ENCODE measurements around the gene LGR4.

The LGR4 gene

DNA sequence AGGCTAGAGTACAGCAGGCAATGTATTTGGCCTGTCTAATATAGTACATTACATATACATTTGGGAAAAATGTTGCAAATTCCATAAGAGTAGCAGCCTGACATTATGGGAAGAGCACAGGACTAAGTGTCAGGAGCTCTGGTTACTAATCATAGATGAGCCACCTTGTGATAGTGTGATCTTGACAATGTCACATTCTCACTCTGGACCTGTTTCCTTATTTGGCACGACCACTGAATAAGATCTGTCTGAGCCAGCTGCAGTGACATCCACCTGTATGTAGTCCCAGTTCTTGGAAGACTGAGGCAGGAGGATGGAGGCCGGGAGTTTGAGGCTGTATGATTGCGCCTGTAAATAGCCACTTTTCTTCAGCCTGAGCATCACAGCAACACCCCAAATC lies 39.6 kb upstream of the LGR4 start:
- TF ChIP-seq, protein P1, sequence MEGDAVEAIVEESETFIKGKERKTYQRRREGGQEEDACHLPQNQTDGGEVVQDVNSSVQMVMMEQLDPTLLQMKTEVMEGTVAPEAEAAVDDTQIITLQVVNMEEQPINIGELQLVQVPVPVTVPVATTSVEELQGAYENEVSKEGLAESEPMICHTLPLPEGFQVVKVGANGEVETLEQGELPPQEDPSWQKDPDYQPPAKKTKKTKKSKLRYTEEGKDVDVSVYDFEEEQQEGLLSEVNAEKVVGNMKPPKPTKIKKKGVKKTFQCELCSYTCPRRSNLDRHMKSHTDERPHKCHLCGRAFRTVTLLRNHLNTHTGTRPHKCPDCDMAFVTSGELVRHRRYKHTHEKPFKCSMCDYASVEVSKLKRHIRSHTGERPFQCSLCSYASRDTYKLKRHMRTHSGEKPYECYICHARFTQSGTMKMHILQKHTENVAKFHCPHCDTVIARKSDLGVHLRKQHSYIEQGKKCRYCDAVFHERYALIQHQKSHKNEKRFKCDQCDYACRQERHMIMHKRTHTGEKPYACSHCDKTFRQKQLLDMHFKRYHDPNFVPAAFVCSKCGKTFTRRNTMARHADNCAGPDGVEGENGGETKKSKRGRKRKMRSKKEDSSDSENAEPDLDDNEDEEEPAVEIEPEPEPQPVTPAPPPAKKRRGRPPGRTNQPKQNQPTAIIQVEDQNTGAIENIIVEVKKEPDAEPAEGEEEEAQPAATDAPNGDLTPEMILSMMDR (IDR thresholded peaks at IDR 0.05; ENCODE audit: low read depth, low read length), result no peak
- no peak for DNase-seq (ENCODE audit: extremely low read depth, low read depth)

DNA sequence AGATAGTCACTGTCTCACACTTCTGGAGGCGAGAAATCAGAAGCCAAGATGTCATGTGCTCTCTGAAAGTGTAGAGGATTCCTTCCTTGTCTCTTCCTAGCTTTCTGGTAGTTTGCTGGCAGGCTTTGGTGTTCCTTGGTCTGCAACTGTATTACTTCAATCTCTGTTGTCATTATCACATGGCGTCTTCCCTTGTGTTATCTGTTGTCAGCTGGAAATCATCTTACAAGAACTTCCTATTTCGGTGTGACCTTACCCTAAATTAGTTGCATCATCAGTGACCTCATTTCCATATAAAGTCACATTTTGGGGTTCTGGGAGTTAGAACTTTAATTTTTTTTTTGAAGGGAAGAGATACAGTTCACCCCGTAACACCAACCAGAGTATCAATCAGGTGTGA lies 37.3 kb upstream of the LGR4 start:
- DNase-seq (ENCODE audit: extremely low read depth, low read depth), result no peak
- TF ChIP-seq, protein P1 (IDR thresholded peaks at IDR 0.05; ENCODE audit: low read depth, low read length), result no peak

DNA sequence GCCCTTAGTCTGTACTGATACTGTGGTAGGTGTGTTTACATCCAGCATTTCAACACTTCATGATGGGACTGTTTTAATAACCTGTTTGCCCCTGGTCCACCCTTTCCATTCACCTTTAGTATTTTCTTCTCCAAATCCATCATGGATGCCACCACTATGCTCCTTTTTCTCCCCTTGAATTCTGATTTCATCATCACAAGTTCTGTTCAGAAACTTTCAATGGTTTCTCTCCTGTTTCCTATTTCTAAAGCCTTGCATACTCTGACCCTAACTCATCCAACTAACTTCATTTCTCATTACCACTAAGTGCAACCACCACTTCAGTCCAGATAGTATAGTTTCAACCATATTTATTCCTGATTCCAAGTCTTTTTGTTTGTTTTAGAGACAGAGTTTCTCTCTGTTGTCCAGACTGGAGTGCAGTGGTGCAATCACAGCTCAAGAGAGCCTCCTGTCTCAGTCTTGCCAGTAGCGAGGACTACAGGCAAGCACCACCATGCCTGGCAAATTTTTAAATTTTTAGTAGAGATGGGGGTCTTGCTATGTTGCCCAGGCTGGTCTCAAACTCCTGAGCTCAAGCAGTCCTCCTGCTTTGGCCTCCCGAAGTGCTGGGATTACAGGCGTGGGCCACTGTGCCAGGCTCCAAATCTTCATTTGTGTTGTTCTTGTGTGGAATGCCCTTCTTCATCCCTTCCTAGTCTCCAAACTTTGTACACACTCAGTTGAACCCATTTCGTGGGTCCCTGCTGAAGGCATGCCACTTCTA lies 35.1 kb upstream of the LGR4 start:
- no peak for DNase-seq (ENCODE audit: extremely low read depth, low read depth)
- TF ChIP-seq, protein P1 (IDR thresholded peaks at IDR 0.05; ENCODE audit: low read depth, low read length), result no peak

DNA sequence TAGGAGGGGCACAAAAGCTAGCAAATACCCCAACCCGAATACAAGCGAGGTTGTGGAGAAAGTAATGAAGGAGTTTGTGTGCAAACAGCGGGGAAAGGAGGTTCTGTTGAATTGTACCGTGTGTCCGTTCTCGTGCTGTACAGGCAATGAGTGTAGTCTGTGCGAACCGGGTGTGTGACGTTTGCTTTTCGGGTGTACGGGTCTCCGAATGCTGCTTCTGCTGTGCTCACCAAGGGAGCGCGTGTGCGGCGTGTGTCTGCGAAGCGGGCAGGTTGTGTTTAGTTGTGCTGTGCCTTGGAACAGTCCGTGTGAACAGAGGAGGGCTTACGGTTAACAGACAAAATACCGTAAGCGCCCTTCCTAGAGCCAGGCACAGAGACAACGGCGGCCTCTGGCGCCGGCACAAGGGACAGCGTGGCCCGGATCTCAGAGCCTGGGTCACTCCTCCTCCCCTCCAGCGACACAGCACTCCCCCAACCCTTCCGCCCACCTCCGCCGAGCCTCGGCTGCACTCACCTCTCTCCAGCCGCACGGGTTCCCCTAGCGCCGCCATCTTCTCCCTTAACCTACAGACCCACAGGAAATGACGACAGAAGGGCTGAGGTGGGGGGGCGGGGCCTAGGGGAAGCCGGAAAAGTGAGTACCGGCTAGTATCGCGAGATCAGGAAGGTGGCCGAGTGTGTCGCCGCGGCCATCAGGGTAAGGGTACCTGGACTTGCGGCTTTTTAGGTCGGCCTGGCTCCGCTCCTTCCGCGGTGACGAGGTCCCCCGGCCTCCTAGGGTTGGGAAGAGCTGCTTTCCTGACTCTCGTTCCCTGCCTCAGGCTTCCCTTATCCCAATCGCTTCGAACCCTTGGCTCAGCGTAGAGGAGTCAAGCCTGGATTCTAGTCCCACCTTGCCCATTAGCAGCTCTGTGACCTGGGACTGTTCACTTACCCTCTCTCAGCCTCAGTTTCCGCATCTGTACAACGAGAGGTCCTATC lies 33.9 kb upstream of the LGR4 start, which contains the start of gene LIN7C:
Gene LIN7C, minus strand, starts transcription at position 570 of the 983 bp plus-strand sequence. Its CDS starts 17 bp downstream, at position 553.
- TF ChIP-seq, protein P1 (IDR thresholded peaks at IDR 0.05; ENCODE audit: low read depth, low read length), result no peak
- peak; percentile 88 for DNase-seq (ENCODE audit: extremely low read depth, low read depth)

DNA sequence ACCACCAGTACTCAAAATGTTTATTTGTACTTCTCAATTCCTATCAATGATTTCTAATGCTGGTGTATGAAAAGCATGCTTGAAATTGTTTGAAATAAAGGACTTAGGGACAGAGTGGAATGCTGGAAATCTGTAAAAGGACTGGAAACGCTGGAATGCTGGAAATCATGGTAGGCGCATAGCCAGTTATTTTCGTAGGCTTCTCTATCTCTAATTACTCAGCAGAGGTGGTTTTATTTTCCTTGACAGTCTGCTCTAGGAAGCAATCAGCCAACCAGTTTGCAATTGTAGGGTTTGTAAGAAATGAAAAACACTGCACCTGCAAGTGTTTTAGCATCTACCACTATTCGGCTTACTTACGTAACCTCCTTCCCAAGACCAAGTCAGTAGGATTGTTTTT lies 33.2 kb upstream of the LGR4 start:
- TF ChIP-seq, protein P1 (IDR thresholded peaks at IDR 0.05; ENCODE audit: low read depth, low read length), result no peak
- no peak for DNase-seq (ENCODE audit: extremely low read depth, low read depth)

DNA sequence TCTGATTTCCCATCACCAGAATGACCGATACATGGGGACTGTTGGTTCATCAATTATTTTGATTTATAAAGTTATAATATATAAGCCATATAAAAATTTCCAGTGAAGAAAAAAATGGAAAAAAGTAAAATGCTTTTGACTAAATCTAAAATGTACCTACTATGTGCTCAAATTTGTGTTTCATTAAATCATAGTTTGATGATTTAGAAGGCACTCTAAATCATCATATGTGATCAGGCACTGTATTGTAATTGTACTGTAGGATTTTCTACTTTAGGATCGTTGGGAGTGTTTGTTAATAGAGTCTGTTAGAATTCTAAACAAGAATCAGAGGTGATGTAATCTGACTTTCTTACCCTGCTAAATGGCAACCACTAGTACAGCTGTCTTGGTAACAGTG lies 31.6 kb upstream of the LGR4 start:
- TF ChIP-seq, protein P1 (IDR thresholded peaks at IDR 0.05; ENCODE audit: low read depth, low read length), result no peak
- DNase-seq (ENCODE audit: extremely low read depth, low read depth), result no peak

DNA sequence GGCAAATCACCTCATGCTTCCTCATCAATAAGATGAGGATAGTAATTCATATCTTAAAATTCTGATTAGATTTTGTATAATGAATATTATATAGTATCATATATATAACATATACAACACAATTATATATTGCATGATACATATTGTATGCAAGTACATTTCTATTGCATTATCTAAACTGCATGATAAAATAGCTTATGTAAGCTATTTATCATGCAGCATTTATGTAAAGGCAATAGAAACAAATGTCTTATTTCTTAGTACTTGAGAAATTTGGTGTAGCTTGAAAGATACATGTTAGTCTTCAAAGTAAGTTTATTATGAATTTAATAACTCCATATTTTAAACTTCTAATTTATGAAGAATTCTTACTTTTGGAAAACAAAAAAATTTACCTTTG lies 28.5 kb upstream of the LGR4 start:
- TF ChIP-seq, protein P1 (IDR thresholded peaks at IDR 0.05; ENCODE audit: low read depth, low read length), result no peak
- no peak for DNase-seq (ENCODE audit: extremely low read depth, low read depth)
